GM19025 (cell line): ENCODE measurements around the gene CFAP65.

Experiments
- ATAC-seq: cut with Tn5 transposase; IDR thresholded peaks from one replicate; pipeline ENCODE4 v1.9.1; 2021; ENCODE audit warnings: mild to moderate bottlenecking, low read depth, moderate library complexity; ENCODE audit not compliant: unreplicated experiment

The CFAP65 gene

DNA sequence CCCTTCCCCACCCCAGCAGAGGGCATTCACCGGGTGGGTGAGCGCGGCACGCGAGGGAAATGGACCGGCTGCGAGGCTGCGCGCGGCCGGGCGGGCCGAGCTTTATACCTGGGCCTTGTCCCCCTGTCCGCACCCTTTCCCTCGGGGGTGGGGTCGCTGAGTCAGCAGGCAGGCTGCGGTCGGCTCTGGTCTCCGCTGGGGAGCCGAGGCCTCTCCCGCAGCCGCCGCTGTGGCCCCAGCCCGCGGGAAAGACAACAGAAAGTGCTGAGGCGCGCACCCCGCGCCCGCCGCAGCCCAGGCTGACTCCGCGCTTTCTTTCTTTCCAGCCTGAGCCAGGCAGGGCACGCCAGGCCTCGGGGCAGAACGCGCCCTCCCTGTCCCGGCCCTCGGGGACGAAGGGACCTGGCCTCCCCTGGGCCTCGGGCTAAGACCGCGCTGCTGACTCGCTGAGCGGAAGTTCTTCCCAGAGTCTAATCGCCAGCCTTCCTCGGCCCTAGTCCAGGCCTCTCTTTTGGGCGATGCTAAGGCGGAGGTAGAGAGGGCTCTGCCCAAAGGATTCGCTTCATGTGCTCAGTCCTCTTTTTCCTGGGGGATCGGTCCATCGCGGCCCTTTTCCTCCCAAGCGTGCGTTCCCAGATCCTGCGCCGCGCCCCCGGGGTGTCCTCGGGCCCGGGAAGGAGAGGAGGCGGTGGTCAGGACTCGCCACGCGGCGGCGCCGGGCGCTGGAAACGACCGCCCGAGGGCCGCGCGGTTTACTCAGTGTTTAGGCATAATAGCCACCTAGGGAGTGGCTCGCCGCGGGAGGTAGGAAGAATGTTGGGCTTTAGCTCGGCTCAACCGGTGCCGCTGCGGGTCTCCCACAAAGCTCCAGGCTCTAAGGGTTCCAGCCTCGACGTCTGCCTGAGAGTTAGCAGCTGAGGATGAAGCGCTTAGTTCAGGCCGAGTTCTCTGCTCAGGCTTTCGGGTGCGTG, 47.7 kb downstream of the CFAP65 start, which contains the start of gene CRYBA2:
Gene CRYBA2 (minus strand): TSS at position 78 of the 971 bp plus-strand sequence. CDS start 246 bp downstream, outside the sequence.
- ATAC-seq = no peak

DNA sequence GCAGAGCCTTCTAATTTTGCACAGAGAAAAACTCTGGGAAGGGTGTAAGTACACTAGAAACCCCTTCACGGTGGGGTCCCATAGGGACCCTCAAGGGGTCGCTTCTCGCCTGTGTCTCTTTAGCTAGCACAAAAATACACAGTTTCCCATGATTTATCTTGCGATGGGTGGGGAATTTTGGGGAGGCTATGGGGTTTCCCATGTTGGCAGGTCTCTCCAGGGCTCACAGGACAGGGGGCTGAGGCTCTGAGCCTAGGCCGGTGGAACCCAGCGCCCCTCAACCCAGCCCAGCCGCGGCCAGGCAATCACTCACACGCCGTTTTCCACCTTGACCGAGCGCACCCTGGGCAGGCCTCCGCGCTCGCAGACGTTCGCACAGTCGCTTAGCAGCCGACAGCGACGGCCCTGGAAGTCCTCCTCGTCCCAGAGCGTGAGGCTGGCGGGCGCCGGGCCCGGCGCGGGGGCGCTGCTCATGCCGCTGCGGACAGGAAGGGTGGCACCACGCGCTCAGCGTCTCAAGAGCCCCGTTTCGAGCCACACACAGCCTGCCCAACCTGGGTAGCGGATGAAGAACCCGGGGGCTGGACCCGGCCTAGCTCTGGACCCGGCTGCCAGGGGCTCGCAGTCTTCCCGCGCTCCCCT, 48.5 kb downstream of the CFAP65 start:
- no peak for ATAC-seq

GRCh38 chr2:218992196-218992595, 49.1 kb downstream of the CFAP65 start:
- ATAC-seq = no peak

GRCh38 chr2:218991674-218992168, 49.6 kb downstream of the CFAP65 start:
- ATAC-seq = no peak

- ATAC-seq = no peak
Measured at GRCh38 chr2:218990612-218991011, 50.7 kb downstream of the CFAP65 start.

- ATAC-seq = no peak
Measured at GRCh38 chr2:218990052-218990451, 51.3 kb downstream of the CFAP65 start.

DNA sequence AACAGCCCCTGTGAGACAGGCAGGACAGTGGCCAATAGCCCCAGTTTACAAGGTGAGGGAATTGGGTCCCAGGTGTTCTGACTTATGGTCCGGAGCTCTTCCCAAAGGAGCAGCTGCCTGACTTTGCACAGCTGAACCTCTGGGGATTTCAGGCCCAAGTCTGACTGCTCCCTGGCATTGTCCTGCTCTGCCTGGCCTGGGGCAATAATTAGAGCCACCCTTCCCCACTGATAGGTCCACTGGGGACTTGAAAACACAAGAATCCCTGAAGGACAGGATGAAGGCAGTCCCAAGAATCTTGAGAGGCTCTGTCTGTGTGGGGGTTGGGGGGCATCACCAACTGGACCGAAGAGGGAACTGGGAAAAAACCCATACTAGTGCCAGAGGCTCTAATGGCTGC, 52.7 kb downstream of the CFAP65 start:
- no peak for ATAC-seq

DNA sequence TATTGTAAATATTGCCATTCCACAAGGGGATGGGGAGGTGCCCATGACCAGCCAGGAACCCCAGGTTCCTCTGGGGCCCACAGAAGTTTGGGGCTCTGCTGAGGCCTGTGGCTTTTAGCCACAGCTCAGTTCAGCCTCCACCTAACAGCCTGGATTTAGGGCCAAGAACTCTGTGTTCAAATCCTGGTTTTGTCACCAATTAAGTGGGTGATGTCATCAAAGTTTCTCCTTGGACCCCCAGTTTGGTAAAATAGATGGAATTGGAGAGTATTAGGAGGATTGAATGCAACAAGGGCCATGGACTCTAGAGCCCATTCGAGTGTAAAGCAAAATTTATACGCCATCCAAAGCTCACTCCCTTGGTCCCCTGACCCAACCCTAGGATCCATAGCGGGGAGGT, 53.2 kb downstream of the CFAP65 start:
- no peak for ATAC-seq

DNA sequence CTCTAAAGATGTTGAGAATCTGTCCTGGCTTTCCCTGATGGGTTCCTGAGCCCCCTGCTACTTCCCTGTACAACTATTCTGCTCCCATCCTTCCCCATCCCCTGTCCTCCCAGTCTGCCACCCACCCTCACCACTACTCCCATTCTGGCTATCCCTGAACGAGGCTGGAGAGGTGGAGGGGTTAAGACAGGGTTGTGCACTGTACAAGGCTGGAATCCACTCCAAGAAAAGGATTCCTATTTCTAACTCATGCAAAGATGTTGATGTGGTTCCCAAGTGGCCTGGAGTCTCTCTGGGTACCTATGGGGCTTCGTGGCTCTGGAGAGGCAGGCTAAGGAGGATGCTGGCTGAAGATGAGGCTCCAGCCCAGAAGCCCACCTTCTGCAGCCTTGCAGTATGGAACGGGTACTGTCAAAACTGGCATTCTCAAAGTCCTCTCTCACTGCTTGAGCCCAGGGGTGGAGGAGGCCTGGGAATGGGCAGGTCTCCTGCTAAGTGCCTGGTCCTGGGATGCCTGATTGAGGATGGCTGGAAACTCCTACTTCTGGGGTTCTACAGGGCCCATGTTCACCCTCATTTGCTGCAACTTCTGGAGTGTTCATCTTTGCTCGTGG, 55.1 kb downstream of the CFAP65 start:
- ATAC-seq = no peak

DNA sequence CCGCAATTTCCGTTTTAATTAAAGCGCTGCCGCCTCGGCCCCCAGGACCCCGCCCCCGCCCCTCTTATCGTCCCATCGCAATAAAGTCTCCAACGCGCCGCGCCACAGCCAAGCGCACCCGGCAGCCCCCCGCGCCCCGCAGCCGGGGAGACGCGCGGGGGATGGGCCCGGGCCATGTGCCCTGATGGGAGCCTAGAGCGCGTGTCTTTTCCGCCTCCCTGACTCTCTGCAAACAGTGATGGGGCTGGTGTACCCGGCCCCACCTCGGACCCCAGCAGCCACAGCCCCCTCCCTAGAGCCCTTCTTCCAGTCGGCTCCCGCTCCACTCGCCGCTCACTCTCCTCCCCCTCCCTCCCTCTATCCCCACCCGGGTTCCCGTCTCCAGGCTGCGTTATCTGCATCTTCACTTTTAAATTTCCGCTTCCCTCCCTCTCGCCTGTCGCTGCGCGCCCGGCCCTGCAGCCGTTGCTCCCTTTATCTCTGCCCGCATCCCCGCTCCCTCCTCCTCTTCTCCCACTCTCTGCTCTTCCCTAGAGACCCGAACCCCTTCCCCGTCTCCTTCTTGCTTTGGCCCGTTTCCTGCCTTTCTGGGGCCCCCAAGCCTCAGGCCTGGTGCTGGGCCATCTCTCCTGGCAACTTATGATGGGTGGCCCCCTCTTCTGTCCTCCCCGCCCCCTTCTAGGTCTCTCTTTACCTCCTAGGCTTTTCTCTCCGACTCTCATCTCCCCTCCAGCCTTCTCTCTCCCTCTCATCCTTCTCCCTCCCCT, 55.8 kb downstream of the CFAP65 start:
- no peak for ATAC-seq

DNA sequence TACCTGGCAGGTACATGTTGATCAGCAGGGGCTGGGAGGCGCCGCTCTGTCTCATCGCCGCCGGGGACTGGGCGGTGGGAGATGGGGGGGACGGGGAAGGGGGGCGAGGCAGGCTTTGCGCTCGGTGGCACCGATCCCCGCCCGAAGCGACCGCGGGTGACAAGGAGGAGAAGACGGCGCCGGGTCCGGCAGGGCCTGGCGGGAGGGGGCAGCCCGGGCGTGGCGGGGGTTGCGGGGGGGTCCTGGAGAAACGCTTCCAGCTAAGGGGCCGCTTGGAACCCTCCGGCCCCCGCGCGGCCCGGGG, 56.3 kb downstream of the CFAP65 start, which contains the start of gene FEV:
Gene FEV (minus strand): TSS at position 164 of the 304 bp plus-strand sequence. CDS start 109 bp downstream, at position 55.
- no peak for ATAC-seq

DNA sequence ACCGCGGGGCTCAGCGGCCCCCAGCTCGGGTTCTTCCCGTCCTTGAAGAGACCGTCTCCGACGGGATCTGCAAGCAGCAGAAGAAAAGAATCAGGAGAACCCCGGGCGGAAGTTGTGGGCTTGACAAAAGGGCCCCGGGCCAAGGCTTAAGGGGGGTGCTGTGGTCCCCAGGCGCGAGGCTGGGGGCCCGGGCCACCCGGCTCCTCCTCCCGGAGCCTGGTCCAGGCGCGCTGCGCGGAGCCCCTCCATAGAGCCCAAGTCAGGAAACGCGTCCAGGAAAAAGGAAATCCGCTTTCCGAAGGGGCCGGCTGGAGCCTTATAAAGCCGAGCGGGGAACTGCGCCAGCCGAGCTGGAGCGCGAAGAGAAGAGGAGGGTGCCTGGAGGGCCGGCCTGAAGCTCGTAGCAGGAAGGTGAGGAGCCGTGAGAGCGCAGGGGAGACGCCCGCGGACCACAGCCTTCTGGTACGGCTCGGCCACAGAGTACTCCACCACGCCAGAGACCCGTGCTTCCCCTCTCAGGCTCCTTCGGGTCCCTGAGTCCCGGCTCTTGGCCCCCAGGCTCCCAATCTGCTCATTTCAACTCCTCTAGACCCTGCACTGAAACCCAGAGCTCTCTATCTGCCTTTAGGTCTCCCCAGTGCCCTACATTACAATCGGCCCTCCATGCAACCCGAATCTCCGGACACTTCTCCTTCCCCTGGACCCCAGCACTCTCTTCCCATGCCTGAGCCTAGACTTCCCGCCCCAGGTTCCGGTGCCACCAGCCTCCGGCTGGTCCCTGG, 56.9 kb downstream of the CFAP65 start:
- ATAC-seq = no peak

DNA sequence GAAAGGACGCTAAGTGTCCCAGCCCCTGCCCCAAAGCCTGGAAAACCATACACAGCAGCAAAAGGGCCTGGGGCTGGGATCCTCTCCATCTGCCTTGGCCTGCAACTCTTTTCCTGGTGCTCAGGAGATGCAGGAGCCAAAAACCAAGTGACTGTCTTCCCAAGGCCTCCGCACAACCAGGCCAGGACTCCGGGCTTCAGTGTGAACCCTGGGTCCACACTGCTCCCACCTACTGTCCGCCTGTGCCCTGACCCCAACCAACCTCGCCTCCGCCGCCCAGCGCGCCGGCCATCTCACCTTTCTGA, 57.4 kb downstream of the CFAP65 start:
- no peak for ATAC-seq

DNA sequence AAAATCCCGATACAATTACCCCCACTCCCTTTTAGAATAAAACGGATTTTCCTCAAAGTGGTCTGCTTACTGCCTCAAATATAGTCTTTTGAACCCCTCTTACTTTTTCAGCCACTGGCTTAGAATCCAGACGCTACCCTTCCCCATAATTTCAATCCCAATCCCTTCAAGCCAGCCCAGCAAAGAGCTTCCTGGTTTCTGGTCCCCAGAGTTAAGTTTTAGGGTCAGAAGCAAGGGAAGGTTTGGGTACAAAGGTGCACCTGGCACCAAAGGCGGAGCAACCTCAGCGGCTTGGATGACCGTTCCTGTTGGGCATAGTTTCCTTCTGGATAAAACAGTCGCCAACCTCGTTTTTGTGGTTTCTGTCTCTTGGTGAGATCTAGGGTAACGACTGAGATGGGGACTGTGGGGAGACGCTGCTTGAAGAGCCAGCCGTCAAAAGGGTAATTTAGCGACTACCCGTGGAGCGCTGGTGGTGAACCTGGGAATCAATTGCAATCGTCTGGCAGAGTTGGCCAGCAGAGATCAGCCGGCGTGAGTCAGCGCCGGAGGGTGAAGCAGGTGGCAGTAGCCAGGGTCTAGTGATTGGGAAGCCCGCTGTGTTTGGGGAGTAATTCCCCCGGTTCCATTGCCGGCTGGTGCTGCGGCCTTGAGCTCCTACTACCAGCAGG, 57.9 kb downstream of the CFAP65 start:
- ATAC-seq = no peak

DNA sequence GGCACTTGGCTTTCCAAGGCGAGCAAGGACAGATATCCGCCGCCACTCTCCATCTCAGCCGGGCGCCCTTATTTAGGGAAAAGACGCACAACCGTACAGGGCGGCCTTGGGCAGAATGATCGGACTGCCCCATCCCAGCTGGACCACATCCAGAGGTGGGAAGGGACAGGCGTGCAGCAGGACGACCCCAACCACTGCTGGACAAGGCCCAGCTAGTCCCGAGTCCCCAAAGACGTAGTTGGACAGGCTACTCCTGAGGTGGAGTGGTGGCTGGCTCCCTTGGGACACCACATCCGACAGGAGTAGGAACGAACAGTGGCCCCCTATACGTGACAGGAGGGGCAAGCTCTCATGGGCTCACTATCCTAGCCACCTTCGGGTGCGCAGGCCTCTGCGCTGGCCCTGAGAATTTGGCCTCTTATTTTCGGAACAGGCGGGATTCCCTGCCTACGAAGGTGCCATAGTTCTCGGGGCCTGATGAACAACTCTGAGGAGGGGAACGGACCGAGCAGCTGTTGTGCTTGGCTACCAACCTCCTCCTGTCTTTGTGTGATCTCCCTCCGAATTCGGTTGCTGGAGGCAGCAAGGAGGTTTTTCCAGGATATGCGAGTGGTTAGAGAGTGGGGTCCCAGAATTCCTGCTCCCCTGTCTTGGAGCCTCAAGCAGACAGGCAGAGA, 58.6 kb downstream of the CFAP65 start:
- ATAC-seq = no peak

DNA sequence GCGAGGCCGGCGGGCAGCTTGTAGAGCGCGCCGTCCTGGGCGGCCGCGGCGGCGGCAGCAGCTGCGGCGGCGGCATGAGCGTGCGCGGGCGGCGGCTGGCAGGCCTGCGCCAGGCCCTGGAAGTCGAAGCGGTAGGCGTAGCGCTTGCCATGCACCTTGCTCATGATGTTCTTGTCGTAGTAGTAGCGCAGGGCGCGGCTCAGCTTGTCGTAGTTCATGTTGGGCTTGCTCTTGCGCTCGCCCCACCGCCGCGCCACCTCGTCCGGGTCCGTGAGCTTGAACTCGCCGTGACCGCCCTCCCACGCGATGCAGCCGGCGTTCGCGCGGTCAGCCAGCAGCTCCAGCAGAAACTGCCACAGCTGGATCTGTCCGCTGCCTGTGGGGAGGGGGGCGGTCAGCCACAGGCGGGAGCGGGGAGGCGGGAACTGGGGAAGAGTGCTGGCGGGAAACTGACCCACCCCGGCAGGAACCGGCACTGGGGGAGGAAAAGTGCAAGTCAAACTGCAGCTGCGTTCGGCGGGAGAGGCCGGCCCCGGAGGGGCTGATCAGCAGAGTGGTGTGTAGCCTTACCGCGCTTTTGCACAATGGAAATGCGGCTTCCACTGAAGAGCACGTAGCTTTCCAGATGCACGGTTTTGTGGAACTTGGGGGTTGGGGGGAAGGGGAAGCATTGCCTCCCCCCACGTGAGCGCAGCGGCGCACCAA, 59.3 kb downstream of the CFAP65 start:
- ATAC-seq = no peak

DNA sequence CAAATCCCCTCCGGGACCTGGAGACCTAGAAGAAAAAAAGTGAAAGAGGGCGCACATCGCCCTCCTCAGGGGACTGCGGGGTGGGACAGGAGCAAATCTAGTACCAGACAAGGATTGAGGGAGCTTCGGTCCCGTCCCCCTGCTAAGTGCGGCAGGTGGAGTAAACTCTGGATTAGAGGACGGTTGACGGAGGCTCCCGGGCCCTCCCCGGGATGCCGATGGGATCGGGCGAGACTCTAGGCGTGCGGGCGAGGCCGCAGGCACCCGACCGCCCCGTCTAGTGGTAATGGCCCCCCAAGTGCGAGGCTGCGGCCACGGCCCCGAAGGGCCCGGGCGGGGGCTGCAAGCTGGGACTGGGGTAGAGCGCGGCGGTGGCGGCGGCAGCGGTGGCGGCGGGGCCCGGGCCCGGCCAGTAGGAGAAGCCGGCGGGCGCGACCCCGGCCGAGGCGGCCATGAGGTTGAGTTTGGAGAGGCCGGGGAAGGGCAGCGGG, 59.9 kb downstream of the CFAP65 start:
- no peak for ATAC-seq
